DND-41 (cell line): Measurements from ENCODE around the gene PRKCE.

Source experiments
- CTCF ChIP-seq: IDR thresholded peaks from 2 replicates; pipeline ENCODE4 v1.5.1; 2012; ENCODE audit warnings: borderline replicate concordance, low read length, moderate library complexity, mild to moderate bottlenecking; ENCODE audit not compliant: poor library complexity, severe bottlenecking; ENCODE audit errors: extremely low read depth
- EZH2 ChIP-seq: IDR thresholded peaks from 3 replicates; pipeline ENCODE4 v1.6.1; 2012; ENCODE audit warnings: borderline replicate concordance, low read depth, mild to moderate bottlenecking, moderate library complexity, low read length, inconsistent platforms; ENCODE audit not compliant: severe bottlenecking

GRCh38 chr2:45713136-45713535, 61.7 kb downstream of the PRKCE start:
- no peak for TF ChIP-seq CTCF
- no peak for TF ChIP-seq EZH2
